PFSK-1 (cell line): ENCODE measurements around the gene CAND2.

ENCODE experiments used
- FOXP2 ChIP-seq: optimal IDR thresholded peaks from 2 replicates; pipeline ENCODE3; 2011; ENCODE audit warnings: borderline replicate concordance, control low read depth, inconsistent platforms; ENCODE audit not compliant: insufficient read depth; ENCODE audit errors: extremely low read length, extremely low read depth
- POLR2AphosphoS5 ChIP-seq: IDR thresholded peaks from 2 replicates; pipeline ENCODE4 v1.6.1; 2012; ENCODE audit warnings: low read depth, mild to moderate bottlenecking, control low read depth, low read length, moderate library complexity
- TAF1 ChIP-seq: IDR thresholded peaks from 2 replicates; pipeline ENCODE4 v1.6.1; 2012; ENCODE audit warnings: low read length, control low read depth, borderline replicate concordance; ENCODE audit not compliant: insufficient read depth

GRCh38 chr3:12829404-12829803 lies 32.9 kb downstream of the CAND2 start:
- TF ChIP-seq POLR2AphosphoS5, result no peak
- no peak for TF ChIP-seq FOXP2
- no peak for TF ChIP-seq TAF1
